Measurements from ENCODE around the gene HLA-DMA. TPM values are rescaled to one million over a fixed set of nuclear protein-coding genes. Genes with fewer than 3 reads are reported as not detected.

The HLA-DMA gene
- total and polyA plus RNA-seq, 2 of the 13 experiments (the other 11 are each of a cell fraction or from before 2014, with no cell fraction given): 0.70 to 0.71 TPM

DNA sequence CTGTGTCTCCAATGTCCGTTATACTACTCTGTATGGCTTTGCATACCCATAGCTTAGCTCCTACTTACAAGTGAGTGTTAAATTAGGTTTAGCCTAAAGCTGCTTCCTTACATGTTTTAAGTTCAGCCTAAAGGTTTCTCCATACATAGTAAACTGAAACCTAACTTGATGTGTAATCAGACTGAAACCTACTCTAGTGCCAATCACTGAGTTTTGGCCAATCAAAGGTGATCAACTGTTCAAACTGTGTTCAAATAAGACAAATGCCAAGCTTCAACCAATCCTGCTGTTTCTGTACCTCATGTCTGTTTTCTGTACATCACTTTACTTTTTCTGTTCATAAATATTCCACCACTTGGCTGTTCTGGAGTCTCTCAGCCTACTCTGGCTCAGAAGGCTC, 36.5 kb upstream of the HLA-DMA start (continued):
- TF ChIP-seq, protein P1, sequence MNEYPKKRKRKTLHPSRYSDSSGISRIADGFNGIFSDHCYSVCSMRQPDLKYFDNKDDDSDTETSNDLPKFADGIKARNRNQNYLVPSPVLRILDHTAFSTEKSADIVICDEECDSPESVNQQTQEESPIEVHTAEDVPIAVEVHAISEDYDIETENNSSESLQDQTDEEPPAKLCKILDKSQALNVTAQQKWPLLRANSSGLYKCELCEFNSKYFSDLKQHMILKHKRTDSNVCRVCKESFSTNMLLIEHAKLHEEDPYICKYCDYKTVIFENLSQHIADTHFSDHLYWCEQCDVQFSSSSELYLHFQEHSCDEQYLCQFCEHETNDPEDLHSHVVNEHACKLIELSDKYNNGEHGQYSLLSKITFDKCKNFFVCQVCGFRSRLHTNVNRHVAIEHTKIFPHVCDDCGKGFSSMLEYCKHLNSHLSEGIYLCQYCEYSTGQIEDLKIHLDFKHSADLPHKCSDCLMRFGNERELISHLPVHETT (CRISPR knock-in tag; conservative IDR thresholded peaks at IDR 0.05): no peak
- TF ChIP-seq MIER2 (CRISPR knock-in tag; IDR thresholded peaks at IDR 0.05) (no peak), SOX13 (IDR thresholded peaks at IDR 0.05) (no peak), SOX13 (CRISPR knock-in tag; conservative IDR thresholded peaks at IDR 0.05 in 1 of 2, IDR thresholded peaks at IDR 0.05 in 1 of 2) (no peak), ETV6 (CRISPR knock-in tag; conservative IDR thresholded peaks at IDR 0.05) (no peak)

- H3K36me3 ChIP-seq (replicated peaks in 1 of 2; ENCODE audit: control insufficient read depth in 1 of 2, insufficient read depth in 2 of 2, low read length in 2 of 2): peaks cover 11 to 13% of the 10 kb centered on the region in 2 experiments
- H3K9me3 ChIP-seq (ENCODE audit: low read length): no peaks in the 10 kb centered on the region
- no peak overlapping the region for H3K9ac ChIP-seq (ENCODE audit: insufficient read depth, low read depth, low read length)
- POLR2A ChIA-PET: interaction anchor here (1.1 to 10.2 kb wide), 4 partner anchors 13 to 90 kb away, joined by 3 to 305 read pairs (median 16); partner anchors contain the start of gene BRD2
- H3K4me3 ChIP-seq (replicated peaks in 1 of 3; ENCODE audit: insufficient read depth in 1 of 3, low read depth in 2 of 3, low read length in 3 of 3): no peak overlapping the region
- no peaks in the 10 kb centered on the region for H3K79me2 ChIP-seq (ENCODE audit: insufficient read depth, low read length)
- in situ Hi-C loops (cut with HindIII; ENCODE audit: extremely low pct_ligation_motif_present, low pct_unique_long_range_greater_than_20kb): loop anchor here (5.0 kb wide), 1 partner anchor 48 kb away; no protein-coding TSS in a partner anchor
- ATAC-seq: peak; percentile 73
- H2AFZ ChIP-seq (ENCODE audit: low read length): no peak overlapping the region
- peak; percentile 84 for DNase-seq (ENCODE audit: low spot score)
- FAIRE-seq: peak; percentile 94
- H3K27ac ChIP-seq (ENCODE audit: extremely low read length, insufficient read depth, low read length): no peak overlapping the region
- H3K4me2 ChIP-seq (ENCODE audit: low read depth, low read length): no peak overlapping the region
- CTCF ChIA-PET (ENCODE audit: low intra/inter-chr PET ratio, low total read pairs): interaction anchor here (0.7 to 7.2 kb wide), 6 partner anchors 32 to 102 kb away, joined by 3 to 103 read pairs (median 8); partner anchors contain the start of gene HLA-DMA
- H4K20me1 ChIP-seq (ENCODE audit: insufficient read depth, low read length): peaks cover 29% of the 10 kb centered on the region
- 13% methylated on average over 9 of the region's 9 CpGs for WGBS (ENCODE audit: low lambda C conversion rate)
- H3K4me1 ChIP-seq (ENCODE audit: insufficient read depth, low read length): no peaks in the 10 kb centered on the region
- intact Hi-C loops (cut with micrococcal nuclease; ENCODE audit: unreplicated experiment): loop anchor here (1.0 kb wide), 2 partner anchors 52 to 100 kb away; no protein-coding TSS in a partner anchor
- no TSS peak for BruUV-seq (replicated peaks)
- H3K27me3 ChIP-seq (ENCODE audit: control insufficient read depth in 1 of 2, insufficient read depth in 2 of 2, low read length in 2 of 2): peaks cover 0 to 6% of the 10 kb centered on the region in 2 experiments; a peak in 2 of 5 replicates
- TF ChIP-seq, protein P2, sequence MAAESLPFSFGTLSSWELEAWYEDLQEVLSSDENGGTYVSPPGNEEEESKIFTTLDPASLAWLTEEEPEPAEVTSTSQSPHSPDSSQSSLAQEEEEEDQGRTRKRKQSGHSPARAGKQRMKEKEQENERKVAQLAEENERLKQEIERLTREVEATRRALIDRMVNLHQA (CRISPR knock-in tag; IDR thresholded peaks at IDR 0.05): no peak
- TF ChIP-seq DRAP1 (CRISPR knock-in tag; IDR thresholded peaks at IDR 0.05) (0 out of 2 replicates have a peak, but pooled peaks have one; percentile 35), ZFP91 (CRISPR knock-in tag; IDR thresholded peaks at IDR 0.05; ENCODE audit: borderline replicate concordance) (no peak), NR2C2 (CRISPR knock-in tag; IDR thresholded peaks at IDR 0.05; ENCODE audit: borderline replicate concordance) (no peak), HOXA5 (CRISPR knock-in tag; IDR thresholded peaks at IDR 0.05) (0 out of 2 replicates have a peak, but pooled peaks have one; percentile 54), ONECUT2 (CRISPR knock-in tag; IDR thresholded peaks at IDR 0.05) (no peak), ATF4 (CRISPR knock-in tag; IDR thresholded peaks at IDR 0.05) (no peak), RARG (CRISPR knock-in tag; IDR thresholded peaks at IDR 0.05; ENCODE audit: low read depth) (no peak)
- TF ChIP-seq, protein P3, sequence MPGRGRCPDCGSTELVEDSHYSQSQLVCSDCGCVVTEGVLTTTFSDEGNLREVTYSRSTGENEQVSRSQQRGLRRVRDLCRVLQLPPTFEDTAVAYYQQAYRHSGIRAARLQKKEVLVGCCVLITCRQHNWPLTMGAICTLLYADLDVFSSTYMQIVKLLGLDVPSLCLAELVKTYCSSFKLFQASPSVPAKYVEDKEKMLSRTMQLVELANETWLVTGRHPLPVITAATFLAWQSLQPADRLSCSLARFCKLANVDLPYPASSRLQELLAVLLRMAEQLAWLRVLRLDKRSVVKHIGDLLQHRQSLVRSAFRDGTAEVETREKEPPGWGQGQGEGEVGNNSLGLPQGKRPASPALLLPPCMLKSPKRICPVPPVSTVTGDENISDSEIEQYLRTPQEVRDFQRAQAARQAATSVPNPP (CRISPR knock-in tag; IDR thresholded peaks at IDR 0.05): no peak
Measured at GRCh38 chr6:32984622-32985389, 31.9 kb upstream of the HLA-DMA start.
